ENCODE measurements around the gene PAK4.

Gene PAK4

GRCh38 chr19:39175564-39175963, 50.0 kb downstream of the PAK4 start:
- Histone ChIP-seq H3K4me1 (ENCODE audit: control insufficient read depth, insufficient read depth, low read length) (no peaks in the 10 kb centered on the region), H3K4me3 (ENCODE audit: low read length in 2 of 2) (no peak overlapping the region), H3K27me3 (ENCODE audit: control insufficient read depth in 1 of 2, insufficient read depth in 2 of 2, low read length in 2 of 2) (no peaks in the 10 kb centered on the region), H3K9ac (ENCODE audit: low read length in 2 of 2) (no peak overlapping the region), H3K27ac (ENCODE audit: low read length) (no peak overlapping the region), H3K9me3 (ENCODE audit: control insufficient read depth in 2 of 2, low read length in 2 of 2) (no peaks in the 10 kb centered on the region), H3K36me3 (ENCODE audit: control insufficient read depth in 2 of 2, insufficient read depth in 2 of 2, low read length in 2 of 2) (peaks cover 9 to 24% of the 10 kb centered on the region in 2 donors)

- Histone ChIP-seq H3K9me3 (ENCODE audit: control insufficient read depth in 2 of 2, low read length in 2 of 2) (no peaks in the 10 kb centered on the region), H3K4me1 (ENCODE audit: control insufficient read depth, insufficient read depth, low read length) (no peaks in the 10 kb centered on the region), H3K27me3 (ENCODE audit: control insufficient read depth in 1 of 2, insufficient read depth in 2 of 2, low read length in 2 of 2) (no peaks in the 10 kb centered on the region), H3K36me3 (ENCODE audit: control insufficient read depth in 2 of 2, insufficient read depth in 2 of 2, low read length in 2 of 2) (peaks cover 7 to 21% of the 10 kb centered on the region in 2 donors), H3K9ac (ENCODE audit: low read length in 2 of 2) (no peak overlapping the region), H3K4me3 (ENCODE audit: low read length in 2 of 2) (no peak overlapping the region), H3K27ac (ENCODE audit: low read length) (no peak overlapping the region)
Observed at GRCh38 chr19:39177110-39177699, 51.6 kb downstream of the PAK4 start.

- no peaks in the 10 kb centered on the region for H3K27me3 ChIP-seq (ENCODE audit: control insufficient read depth in 1 of 2, insufficient read depth in 2 of 2, low read length in 2 of 2)
- no peaks in the 10 kb centered on the region for H3K9me3 ChIP-seq (ENCODE audit: control insufficient read depth in 2 of 2, low read length in 2 of 2)
- H3K4me3 ChIP-seq (ENCODE audit: low read length in 2 of 2) = no peak overlapping the region
- H3K27ac ChIP-seq (ENCODE audit: low read length) = no peak overlapping the region
- H3K36me3 ChIP-seq (ENCODE audit: control insufficient read depth in 2 of 2, insufficient read depth in 2 of 2, low read length in 2 of 2) = peaks cover 7 to 18% of the 10 kb centered on the region in 2 donors
- no peak overlapping the region for H3K9ac ChIP-seq (ENCODE audit: low read length in 2 of 2)
- no peaks in the 10 kb centered on the region for H3K4me1 ChIP-seq (ENCODE audit: control insufficient read depth, insufficient read depth, low read length)
Observed at GRCh38 chr19:39177736-39178135, 52.1 kb downstream of the PAK4 start.

GRCh38 chr19:39178296-39179006, 52.9 kb downstream of the PAK4 start:
- no peak overlapping the region for H3K27ac ChIP-seq (ENCODE audit: low read length)
- H3K27me3 ChIP-seq (ENCODE audit: control insufficient read depth in 1 of 2, insufficient read depth in 2 of 2, low read length in 2 of 2) = no peaks in the 10 kb centered on the region
- no peak overlapping the region for H3K4me3 ChIP-seq (ENCODE audit: low read length in 2 of 2)
- H3K36me3 ChIP-seq (ENCODE audit: control insufficient read depth in 2 of 2, insufficient read depth in 2 of 2, low read length in 2 of 2) = peaks cover 7 to 16% of the 10 kb centered on the region in 2 donors
- no peaks in the 10 kb centered on the region for H3K4me1 ChIP-seq (ENCODE audit: control insufficient read depth, insufficient read depth, low read length)
- H3K9ac ChIP-seq (ENCODE audit: low read length in 2 of 2) = no peak overlapping the region
- no peaks in the 10 kb centered on the region for H3K9me3 ChIP-seq (ENCODE audit: control insufficient read depth in 2 of 2, low read length in 2 of 2)

- H3K36me3 ChIP-seq (ENCODE audit: control insufficient read depth in 2 of 2, insufficient read depth in 2 of 2, low read length in 2 of 2) = peaks cover 7 to 16% of the 10 kb centered on the region in 2 donors
- H3K27me3 ChIP-seq (ENCODE audit: control insufficient read depth in 1 of 2, insufficient read depth in 2 of 2, low read length in 2 of 2) = no peaks in the 10 kb centered on the region
- H3K9ac ChIP-seq (ENCODE audit: low read length in 2 of 2) = no peak overlapping the region
- H3K9me3 ChIP-seq (ENCODE audit: control insufficient read depth in 2 of 2, low read length in 2 of 2) = no peaks in the 10 kb centered on the region
- H3K27ac ChIP-seq (ENCODE audit: low read length) = no peak overlapping the region
- no peak overlapping the region for H3K4me3 ChIP-seq (ENCODE audit: low read length in 2 of 2)
- H3K4me1 ChIP-seq (ENCODE audit: control insufficient read depth, insufficient read depth, low read length) = no peaks in the 10 kb centered on the region
Observed at GRCh38 chr19:39179754-39180153, 54.2 kb downstream of the PAK4 start.

GRCh38 chr19:39180749-39181148, 55.2 kb downstream of the PAK4 start:
- H3K9ac ChIP-seq (ENCODE audit: low read length in 2 of 2) = no peak overlapping the region
- no peak overlapping the region for H3K27ac ChIP-seq (ENCODE audit: low read length)
- no peak overlapping the region for H3K4me3 ChIP-seq (ENCODE audit: low read length in 2 of 2)
- no peaks in the 10 kb centered on the region for H3K27me3 ChIP-seq (ENCODE audit: control insufficient read depth in 1 of 2, insufficient read depth in 2 of 2, low read length in 2 of 2)
- no peaks in the 10 kb centered on the region for H3K9me3 ChIP-seq (ENCODE audit: control insufficient read depth in 2 of 2, low read length in 2 of 2)
- peaks cover 7 to 12% of the 10 kb centered on the region in 2 donors for H3K36me3 ChIP-seq (ENCODE audit: control insufficient read depth in 2 of 2, insufficient read depth in 2 of 2, low read length in 2 of 2)
- no peaks in the 10 kb centered on the region for H3K4me1 ChIP-seq (ENCODE audit: control insufficient read depth, insufficient read depth, low read length)

GRCh38 chr19:39181500-39182173, 56.1 kb downstream of the PAK4 start:
- no peaks in the 10 kb centered on the region for H3K27me3 ChIP-seq (ENCODE audit: control insufficient read depth in 1 of 2, insufficient read depth in 2 of 2, low read length in 2 of 2)
- no peaks in the 10 kb centered on the region for H3K4me1 ChIP-seq (ENCODE audit: control insufficient read depth, insufficient read depth, low read length)
- H3K36me3 ChIP-seq (ENCODE audit: control insufficient read depth in 2 of 2, insufficient read depth in 2 of 2, low read length in 2 of 2) = peaks cover 7 to 10% of the 10 kb centered on the region in 2 donors
- H3K9me3 ChIP-seq (ENCODE audit: control insufficient read depth in 2 of 2, low read length in 2 of 2) = no peaks in the 10 kb centered on the region
- H3K4me3 ChIP-seq (ENCODE audit: low read length in 2 of 2) = no peak overlapping the region
- H3K27ac ChIP-seq (ENCODE audit: low read length) = no peak overlapping the region
- H3K9ac ChIP-seq (ENCODE audit: low read length in 2 of 2) = no peak overlapping the region

GRCh38 chr19:39182174-39182505, 56.6 kb downstream of the PAK4 start:
- H3K9me3 ChIP-seq (ENCODE audit: control insufficient read depth in 2 of 2, low read length in 2 of 2) = no peaks in the 10 kb centered on the region
- no peaks in the 10 kb centered on the region for H3K4me1 ChIP-seq (ENCODE audit: control insufficient read depth, insufficient read depth, low read length)
- H3K27me3 ChIP-seq (ENCODE audit: control insufficient read depth in 1 of 2, insufficient read depth in 2 of 2, low read length in 2 of 2) = no peaks in the 10 kb centered on the region
- no peak overlapping the region for H3K27ac ChIP-seq (ENCODE audit: low read length)
- H3K36me3 ChIP-seq (ENCODE audit: control insufficient read depth in 2 of 2, insufficient read depth in 2 of 2, low read length in 2 of 2) = peaks cover 5 to 9% of the 10 kb centered on the region in 2 donors
- H3K9ac ChIP-seq (ENCODE audit: low read length in 2 of 2) = no peak overlapping the region
- no peak overlapping the region for H3K4me3 ChIP-seq (ENCODE audit: low read length in 2 of 2)

- Histone ChIP-seq H3K4me3 (ENCODE audit: low read length in 2 of 2) (no peak overlapping the region), H3K9ac (ENCODE audit: low read length in 2 of 2) (no peak overlapping the region), H3K27me3 (ENCODE audit: control insufficient read depth in 1 of 2, insufficient read depth in 2 of 2, low read length in 2 of 2) (peaks cover 2 to 4% of the 10 kb centered on the region in 2 donors), H3K9me3 (ENCODE audit: control insufficient read depth in 2 of 2, low read length in 2 of 2) (no peaks in the 10 kb centered on the region), H3K27ac (ENCODE audit: low read length) (no peak overlapping the region), H3K4me1 (ENCODE audit: control insufficient read depth, insufficient read depth, low read length) (no peaks in the 10 kb centered on the region), H3K36me3 (ENCODE audit: control insufficient read depth in 2 of 2, insufficient read depth in 2 of 2, low read length in 2 of 2) (peaks cover 0 to 7% of the 10 kb centered on the region in 2 donors)
Observed at GRCh38 chr19:39183104-39183503, 57.5 kb downstream of the PAK4 start.

GRCh38 chr19:39186391-39186790, 60.8 kb downstream of the PAK4 start:
- Histone ChIP-seq H3K9ac (ENCODE audit: low read length in 2 of 2) (no peak overlapping the region), H3K27ac (ENCODE audit: low read length) (no peak overlapping the region), H3K27me3 (ENCODE audit: control insufficient read depth in 1 of 2, insufficient read depth in 2 of 2, low read length in 2 of 2) (peaks cover 7 to 10% of the 10 kb centered on the region in 2 donors), H3K4me1 (ENCODE audit: control insufficient read depth, insufficient read depth, low read length) (no peaks in the 10 kb centered on the region), H3K4me3 (ENCODE audit: low read length in 2 of 2) (no peak overlapping the region), H3K36me3 (ENCODE audit: control insufficient read depth in 2 of 2, insufficient read depth in 2 of 2, low read length in 2 of 2) (no peaks in the 10 kb centered on the region), H3K9me3 (ENCODE audit: control insufficient read depth in 2 of 2, low read length in 2 of 2) (no peaks in the 10 kb centered on the region)

- Histone ChIP-seq H3K4me1 (ENCODE audit: control insufficient read depth, insufficient read depth, low read length) (no peaks in the 10 kb centered on the region), H3K4me3 (ENCODE audit: low read length in 2 of 2) (no peak overlapping the region), H3K27ac (ENCODE audit: low read length) (no peak overlapping the region)
Observed at GRCh38 chr19:39187552-39187943, 62.0 kb downstream of the PAK4 start.

More at GRCh38 chr19:39187552-39187943, 62.0 kb downstream of the PAK4 start:
- Histone ChIP-seq H3K9ac (ENCODE audit: low read length in 2 of 2) (no peak overlapping the region), H3K27me3 (ENCODE audit: control insufficient read depth in 1 of 2, insufficient read depth in 2 of 2, low read length in 2 of 2) (peaks cover 7 to 10% of the 10 kb centered on the region in 2 donors), H3K9me3 (ENCODE audit: control insufficient read depth in 2 of 2, low read length in 2 of 2) (no peaks in the 10 kb centered on the region), H3K36me3 (ENCODE audit: control insufficient read depth in 2 of 2, insufficient read depth in 2 of 2, low read length in 2 of 2) (no peaks in the 10 kb centered on the region)

Data from stomach smooth muscle (tissue), 2 donors.